Stimulated activated CD4-positive, alpha-beta T cell treated with anti-CD3 and anti-CD28 coated beads, TNF-alpha, amount 100 ng/mL, for 1 hour (primary cell): ENCODE data around the gene TEX44.

Experiments used
- DNase-seq, 3 donors: peaks; one replicate each; pipeline ENCODE4 v3.0.0-alpha.2; 2020; ENCODE audit warnings: low read depth in 3 of 3, low spot score in 1 of 3

TEX44 gene

DNA sequence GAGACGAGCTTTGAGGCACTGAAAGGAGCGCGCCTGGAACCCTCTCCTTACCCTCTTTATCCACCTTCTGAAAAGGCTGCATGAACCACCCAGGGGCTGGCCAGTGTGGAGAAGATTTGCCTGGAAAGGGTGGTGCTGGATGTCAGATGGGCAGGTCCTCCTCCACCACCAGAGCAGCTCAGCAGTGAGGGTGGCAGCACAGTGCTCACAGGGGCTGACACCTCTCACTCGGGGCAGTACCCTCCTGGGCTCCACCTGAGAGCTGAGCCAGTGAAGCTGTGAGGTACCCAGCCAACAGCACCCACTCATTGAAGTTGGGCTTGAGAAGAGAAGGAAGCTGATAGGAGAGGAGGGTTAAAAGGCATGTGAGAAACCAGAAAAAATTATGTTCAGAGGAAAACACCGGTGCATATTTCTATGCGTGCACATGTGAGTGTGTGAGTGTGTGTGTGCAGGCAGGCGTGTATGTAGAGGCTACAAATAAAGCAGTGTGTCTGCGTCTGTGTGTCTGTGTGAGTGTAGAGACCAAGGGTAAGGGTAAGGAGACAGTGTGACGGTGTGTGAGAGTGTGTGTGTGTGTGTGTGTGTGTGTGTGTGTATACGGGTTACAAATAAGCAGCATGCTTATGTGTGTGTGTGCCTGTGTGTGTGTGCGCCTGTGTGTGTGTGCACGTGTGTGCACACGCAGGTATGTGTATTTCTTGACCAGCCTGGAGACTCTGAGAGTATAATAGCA lies 40.7 kb downstream of the TEX44 start:
- no peak for DNase-seq

DNA sequence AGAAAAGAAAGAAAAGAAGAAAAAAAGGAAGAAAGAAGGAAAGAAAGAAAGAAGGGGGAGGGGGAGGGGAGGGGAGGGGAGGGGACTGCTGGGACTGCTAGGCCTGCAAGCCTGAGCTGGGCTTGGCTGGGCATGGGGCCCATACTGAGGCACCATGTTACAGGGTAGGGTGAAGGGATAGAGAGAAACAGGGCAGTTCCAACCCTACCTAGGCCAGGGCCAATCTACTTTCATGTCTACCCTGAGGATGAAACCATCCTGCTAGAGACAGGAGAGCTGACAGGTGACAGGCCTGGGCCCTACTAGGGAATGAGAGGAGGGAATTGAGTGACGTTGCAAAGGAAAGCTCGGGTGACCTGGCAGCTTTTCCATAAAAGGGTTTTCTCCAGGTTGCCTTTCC lies 41.7 kb downstream of the TEX44 start:
- no peak for DNase-seq

DNA sequence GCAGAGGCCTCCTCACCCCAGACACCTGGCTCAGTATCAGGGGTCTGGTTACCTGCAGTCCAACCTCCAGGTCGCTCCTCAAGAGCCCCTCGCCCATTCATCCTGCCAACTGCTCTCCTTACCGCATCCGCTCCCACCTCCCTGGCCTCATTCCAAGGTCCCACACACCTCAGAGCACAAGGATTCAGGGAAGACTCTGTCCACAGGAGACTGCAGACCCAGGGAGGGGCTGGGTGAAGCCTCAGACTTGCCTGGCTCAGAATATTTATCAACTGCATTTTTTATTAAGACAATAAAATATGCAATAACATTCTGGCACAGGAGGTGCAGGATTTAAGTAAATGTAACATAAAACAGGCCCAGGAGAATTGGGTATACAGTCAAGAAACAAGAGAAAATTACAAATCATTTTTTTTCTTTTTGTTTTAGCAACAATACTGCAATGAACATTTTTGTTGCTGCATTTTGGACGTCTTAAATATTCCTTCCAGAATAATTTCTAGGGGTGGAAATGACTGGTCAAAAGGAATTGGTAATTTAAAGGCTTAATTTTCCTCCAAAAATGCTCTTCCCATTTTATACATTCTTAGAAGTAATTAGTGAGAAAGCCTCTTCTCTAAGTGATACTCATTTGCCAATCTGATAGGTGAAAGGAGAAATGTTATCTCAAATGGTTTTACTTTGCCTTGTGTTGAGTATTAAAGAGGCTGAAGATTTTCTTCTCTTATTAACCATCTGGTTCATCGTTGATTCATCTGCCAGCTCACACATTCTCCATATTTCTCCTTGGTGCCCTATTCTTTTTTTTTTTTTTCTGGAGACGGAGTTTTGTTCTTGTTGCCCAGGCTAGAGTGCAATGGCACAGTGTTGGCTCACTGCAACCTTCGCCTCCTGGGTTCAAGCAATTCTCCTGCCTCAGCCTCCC lies 42.5 kb downstream of the TEX44 start:
- no peak for DNase-seq

DNA sequence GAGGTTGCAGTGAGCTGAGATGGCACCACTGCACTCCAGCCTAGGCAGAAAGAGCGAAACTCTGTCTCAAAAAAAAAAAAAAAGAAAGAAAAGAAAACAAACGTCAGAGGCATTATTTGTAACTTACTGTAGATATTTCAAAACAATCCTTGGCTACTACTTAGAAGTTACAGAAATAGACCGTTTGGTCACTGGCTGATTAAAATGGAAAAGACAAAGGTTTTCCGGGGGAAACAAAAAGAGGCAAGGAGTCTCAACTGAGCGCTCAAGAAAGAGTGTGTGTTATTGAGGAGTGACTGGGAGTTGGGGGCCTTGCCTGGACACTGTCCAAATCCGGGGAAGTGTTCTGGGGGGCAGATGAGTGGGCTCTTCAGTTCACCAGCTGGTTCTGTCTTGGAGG lies 47.6 kb downstream of the TEX44 start:
- no peak for DNase-seq

DNA sequence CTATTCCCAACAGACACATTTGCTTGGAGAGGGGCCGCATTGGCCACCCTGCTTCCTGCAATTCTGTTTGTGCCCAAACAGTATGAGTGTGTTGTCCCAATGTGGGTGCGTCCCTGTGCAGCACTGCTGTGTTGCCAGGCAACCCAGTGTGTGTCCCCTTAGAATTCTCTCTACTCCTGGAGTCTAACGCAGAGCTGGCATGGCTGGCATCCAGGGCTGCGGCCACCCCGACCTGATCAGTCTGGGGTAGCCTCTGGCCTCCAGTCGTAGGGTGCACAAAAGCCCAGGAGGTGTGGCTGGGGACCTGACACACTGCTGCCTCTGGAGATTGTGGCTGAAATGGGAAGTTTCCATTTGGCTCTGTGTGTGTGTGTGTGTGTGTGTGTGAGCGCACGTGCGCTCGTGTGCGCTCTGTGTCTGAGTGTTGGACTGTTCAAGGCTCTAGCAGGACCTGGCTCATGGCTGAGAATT lies 48.0 kb downstream of the TEX44 start:
- no peak for DNase-seq

DNA sequence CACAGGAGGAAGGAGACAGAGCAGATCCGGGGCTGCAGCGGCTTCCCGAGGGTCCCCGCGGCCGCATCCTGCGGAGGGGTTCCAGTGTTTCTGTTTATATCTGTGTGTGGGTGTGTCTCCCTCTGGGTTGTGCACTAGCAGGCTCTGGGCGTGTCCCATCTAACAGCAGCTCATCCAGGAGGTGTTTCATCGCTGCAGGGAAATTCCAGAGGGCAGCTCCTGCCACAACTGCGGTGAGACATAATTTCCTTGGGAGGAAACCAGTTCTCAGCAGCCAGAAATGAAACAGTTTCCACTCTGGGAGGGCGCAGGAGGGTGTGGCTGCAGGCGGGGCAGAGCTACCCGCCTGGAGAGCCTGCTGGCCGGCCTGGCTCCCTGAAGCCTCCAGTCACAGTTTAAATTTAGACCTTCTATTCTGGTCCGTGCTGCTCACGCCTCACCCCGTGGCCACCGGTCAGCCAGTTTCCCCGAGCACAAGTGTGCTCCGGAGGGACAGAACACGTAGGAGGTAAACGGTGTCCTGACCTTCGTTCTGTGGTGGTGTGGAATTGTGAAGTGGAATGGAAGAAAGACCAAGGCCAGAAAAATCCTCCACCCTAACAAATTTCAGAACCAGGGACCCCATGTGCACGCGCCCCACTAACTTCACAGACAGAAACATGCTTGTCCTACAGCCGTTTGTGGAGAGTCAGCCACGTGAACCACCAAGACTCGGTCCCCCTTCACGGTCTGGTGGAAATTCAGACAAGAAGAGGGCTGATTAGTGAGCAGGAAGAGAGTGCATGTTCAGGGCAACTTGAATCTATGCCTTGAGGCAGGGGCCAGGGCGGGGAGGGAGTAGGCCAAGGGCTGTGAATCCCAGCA lies 50.2 kb downstream of the TEX44 start:
- peak; percentile 19 to 29 (median 27) for DNase-seq

DNA sequence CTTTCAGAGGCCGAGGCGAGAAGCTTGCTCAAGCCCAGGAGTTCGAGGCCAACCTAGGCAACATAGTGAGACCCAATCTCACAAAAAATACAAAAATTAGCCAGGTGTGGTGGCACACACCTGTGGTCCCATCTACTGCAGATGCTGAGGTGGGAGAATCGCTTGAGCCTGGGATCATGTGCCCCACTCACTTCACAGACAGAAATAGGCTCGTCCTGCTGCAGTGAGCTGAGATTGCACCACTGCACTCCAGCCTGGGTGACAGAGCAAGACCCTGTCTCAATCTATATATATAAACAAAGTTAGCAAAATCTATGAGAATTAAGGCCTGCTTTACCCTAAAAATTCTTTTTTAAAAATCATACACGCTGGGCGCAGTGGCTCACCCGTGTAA lies 50.8 kb downstream of the TEX44 start:
- no peak for DNase-seq
